Stimulated activated CD4-positive, alpha-beta T cell treated with anti-CD3 and anti-CD28 coated beads, Interleukin-1b, Interleukin-23, amount 100 ng/mL, for 1 hour (primary cell): ENCODE data around the gene CLIP2.
"Not testable (repeated sequence)": the region's sequence is repeated elsewhere in the genome, so short reads cannot be mapped to it uniquely, and the experiment has no call there.

ENCODE experiments used
- DNase-seq, 2 donors: peaks; one replicate each; pipeline ENCODE4 v3.0.0-alpha.2; 2020; ENCODE audit warnings: low read depth in 2 of 2

Gene CLIP2

GRCh38 chr7:74403521-74404387 lies 114.5 kb downstream of the CLIP2 start:
- DNase-seq: no peak

GRCh38 chr7:74404388-74404700 lies 115.1 kb downstream of the CLIP2 start:
- DNase-seq: no peak

GRCh38 chr7:74404741-74405140 lies 115.5 kb downstream of the CLIP2 start:
- DNase-seq: no peak

- DNase-seq: no peak
Measured at GRCh38 chr7:74405191-74405898, 116.1 kb downstream of the CLIP2 start.

- no peak for DNase-seq
Measured at GRCh38 chr7:74405899-74406512, 116.8 kb downstream of the CLIP2 start.

- DNase-seq: no peak
Measured at GRCh38 chr7:74407958-74408357, 118.8 kb downstream of the CLIP2 start.

GRCh38 chr7:74409571-74409970 lies 120.4 kb downstream of the CLIP2 start:
- DNase-seq: no peak

- no peak for DNase-seq
Measured at GRCh38 chr7:74410772-74411171, 121.6 kb downstream of the CLIP2 start.

- DNase-seq: not testable (repeated sequence)
Measured at GRCh38 chr7:74411571-74411970, 122.4 kb downstream of the CLIP2 start.

- DNase-seq: no peak
Measured at GRCh38 chr7:74412056-74412455, 122.8 kb downstream of the CLIP2 start.

- DNase-seq: no peak
Measured at GRCh38 chr7:74412603-74413002, 123.4 kb downstream of the CLIP2 start.

GRCh38 chr7:74414595-74415333 lies 125.6 kb downstream of the CLIP2 start:
- not testable (repeated sequence) for DNase-seq

GRCh38 chr7:74417419-74417971 lies 128.3 kb downstream of the CLIP2 start:
- DNase-seq: peak; percentile 15 to 33

- DNase-seq: no peak
Measured at GRCh38 chr7:74418076-74418475, 128.9 kb downstream of the CLIP2 start.

- no peak for DNase-seq
Measured at GRCh38 chr7:74418538-74418937, 129.3 kb downstream of the CLIP2 start.

- not testable (repeated sequence) for DNase-seq
Measured at GRCh38 chr7:74419232-74419631, 130.0 kb downstream of the CLIP2 start.

- DNase-seq: no peak
Measured at GRCh38 chr7:74420006-74420405, 130.8 kb downstream of the CLIP2 start.

- DNase-seq: no peak
Measured at GRCh38 chr7:74424291-74424880, 135.2 kb downstream of the CLIP2 start.

GRCh38 chr7:74428023-74428422 lies 138.8 kb downstream of the CLIP2 start:
- DNase-seq: no peak

GRCh38 chr7:74429153-74429747 lies 140.0 kb downstream of the CLIP2 start:
- no peak for DNase-seq

- DNase-seq: not testable (repeated sequence)
Measured at GRCh38 chr7:74430409-74430808, 141.2 kb downstream of the CLIP2 start.
